Karpas-422 (cell line): ENCODE results near the gene ILDR2. TPM values are rescaled to one million over a fixed set of nuclear protein-coding genes. Genes with fewer than 3 reads are reported as not detected.

Experiments
- DNase-seq: peaks from one replicate; pipeline ENCODE4 v3.0.0-alpha.2; 2015
- H2AFZ ChIP-seq: fragments of 200-600 bp; sonication (generic); 2 replicates; pipeline ENCODE4 v1.6.1; 2014; ENCODE audit warnings: antibody characterized with exemption, low read length, mixed read lengths
- H3K27ac ChIP-seq: fragments of 200-600 bp; sonication (generic); 2 replicates; pipeline ENCODE4 v1.5.1; 2014; ENCODE audit warnings: mild to moderate bottlenecking, low read length, moderate library complexity
- H3K27me3 ChIP-seq: fragments of 200-600 bp; sonication (generic); 2 replicates; pipeline ENCODE4 v1.6.1; 2014; ENCODE audit warnings: low read length, mixed read lengths
- H3K36me3 ChIP-seq: fragments of 200-600 bp; sonication (generic); 2 replicates; pipeline ENCODE4 v1.6.1; 2014; ENCODE audit warnings: low read length, mixed read lengths; ENCODE audit not compliant: insufficient read depth
- H3K4me1 ChIP-seq: fragments of 200-600 bp; sonication (generic); 2 replicates; pipeline ENCODE4 v1.6.1; 2014; ENCODE audit warnings: mild to moderate bottlenecking, low read length, mixed read lengths
- H3K4me2 ChIP-seq: fragments of 200-600 bp; sonication (generic); 2 replicates; pipeline ENCODE4 v1.6.1; 2014; ENCODE audit warnings: low read length, low read depth, mild to moderate bottlenecking; ENCODE audit not compliant: poor library complexity, severe bottlenecking
- H3K4me3 ChIP-seq: fragments of 200-600 bp; sonication (generic); 2 replicates; pipeline ENCODE4 v1.5.1; 2014; ENCODE audit warnings: mild to moderate bottlenecking, antibody characterized with exemption, low read length, mixed read lengths
- H3K79me2 ChIP-seq: fragments of 200-600 bp; sonication (generic); 2 replicates; pipeline ENCODE4 v1.6.1; 2014; ENCODE audit warnings: mild to moderate bottlenecking, low read length, mixed read lengths
- H3K9ac ChIP-seq: fragments of 200-600 bp; sonication (generic); 2 replicates; pipeline ENCODE4 v1.6.0; 2014; ENCODE audit warnings: low read length
- H3K9me2 ChIP-seq: fragments of 200-600 bp; sonication (generic), shearing (Covaris generic); replicated peaks from 2 replicates; pipeline ENCODE4 v1.6.0; 2014; ENCODE audit warnings: mild to moderate bottlenecking, low read length, moderate library complexity; ENCODE audit not compliant: insufficient read depth
- H3K9me3 ChIP-seq: fragments of 300-700, 200-600 bp; sonication (generic); 2 replicates; pipeline ENCODE4 v1.6.1; 2014; ENCODE audit warnings: low read length, mixed read lengths
- H4K20me1 ChIP-seq: fragments of 200-600 bp; sonication (generic); 2 replicates; pipeline ENCODE4 v1.6.1; 2014; ENCODE audit warnings: mild to moderate bottlenecking, antibody characterized with exemption, low read length, low read depth; ENCODE audit not compliant: insufficient read depth
- total RNA-seq: library from RNA; depleted of rRNA; stranded (reverse); fragments of >200 nt; shearing (Covaris generic); gene quantifications from 2 replicates; pipeline ENCODE4 v1.2.3, GENCODE V29; 2014; ENCODE audit warnings: low replicate concordance

ILDR2 gene
- total RNA-seq, 1 experiment from 2014 or later: 30.7 TPM

DNA sequence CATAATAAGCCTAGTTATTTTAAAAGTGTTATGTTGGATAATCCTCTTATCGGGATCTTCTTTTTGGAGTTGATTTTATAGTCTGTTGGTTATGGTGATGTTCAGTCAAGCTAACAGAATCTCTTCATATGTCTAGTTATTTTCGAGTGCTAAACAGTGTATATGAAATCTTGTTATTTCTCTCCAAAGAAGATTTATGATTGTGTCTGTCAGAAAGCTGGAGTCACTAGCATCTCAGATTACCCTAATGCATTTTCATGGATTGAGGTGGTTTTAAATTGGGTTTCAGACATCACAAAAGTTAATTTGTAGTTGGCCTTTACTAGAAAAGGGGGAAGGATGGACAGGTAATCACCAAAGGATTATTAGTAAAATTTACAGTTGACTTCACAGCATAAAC lies 27.0 kb upstream of the ILDR2 start:
- no peaks in the 10 kb centered on the region for H4K20me1 ChIP-seq
- H3K4me2 ChIP-seq: no peak overlapping the region
- no peaks in the 10 kb centered on the region for H3K36me3 ChIP-seq

DNA sequence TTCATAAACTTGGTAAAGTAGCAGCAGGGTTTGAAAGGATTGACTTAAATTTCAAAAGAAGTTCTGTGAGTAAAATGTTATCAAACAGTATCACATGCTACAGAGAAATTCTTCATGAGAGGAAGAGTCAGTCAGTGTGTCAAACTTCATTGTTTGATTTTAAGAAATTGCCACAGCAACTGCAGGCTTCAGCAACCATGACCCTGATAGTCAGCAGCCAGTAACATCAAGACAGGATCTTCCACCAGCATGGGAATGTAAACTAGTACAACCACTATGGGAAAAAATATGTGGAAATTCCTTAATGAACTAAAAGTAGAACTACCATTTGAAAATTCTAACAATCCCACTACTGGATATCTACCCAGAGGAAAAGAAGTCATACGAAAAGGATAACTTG lies 25.2 kb upstream of the ILDR2 start:
- no peak overlapping the region for H3K4me2 ChIP-seq
- DNase-seq: no peak
- no peak overlapping the region for H3K9ac ChIP-seq
- no peaks in the 10 kb centered on the region for H3K9me3 ChIP-seq
- no peaks in the 10 kb centered on the region for H3K9me2 ChIP-seq
- no peaks in the 10 kb centered on the region for H3K79me2 ChIP-seq
- no peaks in the 10 kb centered on the region for H3K27me3 ChIP-seq
- H4K20me1 ChIP-seq: no peaks in the 10 kb centered on the region
- no peaks in the 10 kb centered on the region for H3K36me3 ChIP-seq
- H3K4me3 ChIP-seq: no peak overlapping the region
- no peak overlapping the region for H3K27ac ChIP-seq
- H3K4me1 ChIP-seq: peaks cover 7% of the 10 kb centered on the region
- H2AFZ ChIP-seq: no peak overlapping the region

More for the DNA sequence above, 27.0 kb upstream of the ILDR2 start:
- no peak for DNase-seq
- no peaks in the 10 kb centered on the region for H3K79me2 ChIP-seq
- no peaks in the 10 kb centered on the region for H3K9me3 ChIP-seq
- no peak overlapping the region for H3K9ac ChIP-seq
- H2AFZ ChIP-seq: no peak overlapping the region
- H3K4me1 ChIP-seq: no peaks in the 10 kb centered on the region; the same call in 1 of the 2 replicates
- no peak overlapping the region for H3K4me3 ChIP-seq
- no peaks in the 10 kb centered on the region for H3K9me2 ChIP-seq
- no peaks in the 10 kb centered on the region for H3K27me3 ChIP-seq
- no peak overlapping the region for H3K27ac ChIP-seq

- peaks cover 7% of the 10 kb centered on the region for H3K4me1 ChIP-seq
- no peak overlapping the region for H3K4me3 ChIP-seq
- no peaks in the 10 kb centered on the region for H3K27me3 ChIP-seq
- no peaks in the 10 kb centered on the region for H3K9me2 ChIP-seq
- no peak overlapping the region for H2AFZ ChIP-seq
- no peak for DNase-seq
- H4K20me1 ChIP-seq: no peaks in the 10 kb centered on the region
- no peak overlapping the region for H3K27ac ChIP-seq
- no peaks in the 10 kb centered on the region for H3K79me2 ChIP-seq
- H3K36me3 ChIP-seq: no peaks in the 10 kb centered on the region
- no peak overlapping the region for H3K4me2 ChIP-seq
- H3K9me3 ChIP-seq: no peaks in the 10 kb centered on the region
- no peak overlapping the region for H3K9ac ChIP-seq
Observed at GRCh38 chr1:166999500-167000055, 24.2 kb upstream of the ILDR2 start.

DNA sequence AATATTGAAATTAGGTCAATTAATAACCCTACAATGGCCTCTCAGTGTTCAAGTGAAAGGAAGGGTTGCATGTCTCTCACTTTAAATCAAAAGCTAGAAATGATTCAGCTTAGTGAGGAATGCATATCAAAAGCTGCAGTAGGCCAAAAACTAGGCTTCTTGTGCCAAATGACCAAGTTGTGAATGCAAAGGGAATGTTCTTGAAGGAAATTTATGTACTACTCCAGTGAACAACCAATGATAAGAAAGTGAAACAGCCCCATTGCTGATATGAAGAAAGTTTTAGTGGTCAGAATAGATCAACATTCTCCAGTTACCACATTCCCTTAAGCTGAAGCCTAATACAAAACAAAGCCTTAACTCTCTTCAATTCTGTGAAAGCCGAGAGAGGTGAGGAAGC lies 23.7 kb upstream of the ILDR2 start:
- no peaks in the 10 kb centered on the region for H3K9me3 ChIP-seq
- H3K36me3 ChIP-seq: no peaks in the 10 kb centered on the region
- no peaks in the 10 kb centered on the region for H3K27me3 ChIP-seq
- no peak overlapping the region for H3K27ac ChIP-seq
- no peaks in the 10 kb centered on the region for H4K20me1 ChIP-seq
- DNase-seq: no peak
- H3K9ac ChIP-seq: no peak overlapping the region
- H2AFZ ChIP-seq: no peak overlapping the region
- H3K4me1 ChIP-seq: peaks cover 7% of the 10 kb centered on the region
- no peak overlapping the region for H3K4me3 ChIP-seq
- H3K4me2 ChIP-seq: no peak overlapping the region
- no peaks in the 10 kb centered on the region for H3K79me2 ChIP-seq
- H3K9me2 ChIP-seq: no peaks in the 10 kb centered on the region

DNA sequence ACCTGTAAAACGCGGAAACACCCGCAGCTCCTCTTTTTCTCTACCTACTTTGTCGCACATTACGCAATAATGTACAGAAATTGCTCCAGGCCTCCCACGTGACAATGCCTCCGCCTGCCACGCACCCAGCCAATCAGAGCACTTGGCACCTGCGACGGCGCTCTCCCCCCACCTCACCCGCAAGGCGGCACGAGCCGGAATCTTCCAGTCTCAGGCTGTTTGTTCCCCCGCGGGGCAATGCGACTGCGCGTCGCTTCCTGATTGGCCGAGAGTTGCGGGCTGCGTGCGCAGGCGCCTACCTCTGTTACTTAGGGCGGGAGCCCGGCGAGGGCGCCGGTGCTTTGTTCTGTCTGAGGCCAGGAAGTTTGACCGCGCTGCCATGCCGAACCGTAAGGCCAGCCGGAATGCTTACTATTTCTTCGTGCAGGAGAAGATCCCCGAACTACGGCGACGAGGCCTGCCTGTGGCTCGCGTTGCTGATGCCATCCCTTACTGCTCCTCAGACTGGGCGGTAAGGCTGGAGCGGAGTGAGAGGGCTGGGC lies 13.7 kb upstream of the ILDR2 start, which contains the start of gene MAEL:
Gene MAEL (plus strand): TSS at position 307 of the 542 bp plus-strand sequence. CDS start 73 bp downstream, at position 380.
- H3K4me2 ChIP-seq: no peak within 1 kb of the TSS
- no peak within 1 kb of the TSS for H2AFZ ChIP-seq
- no peaks in the 10 kb centered on the region for H4K20me1 ChIP-seq

GRCh38 chr1:166981589-166981988 lies 6.2 kb upstream of the ILDR2 start:
- Histone ChIP-seq H3K36me3 (no peaks in the 10 kb centered on the region), H3K79me2 (no peaks in the 10 kb centered on the region), H2AFZ (no peak overlapping the region), H3K4me1 (peaks cover 43% of the 10 kb centered on the region), H3K9me2 (no peaks in the 10 kb centered on the region), H4K20me1 (no peaks in the 10 kb centered on the region), H3K27ac (no peak overlapping the region), H3K9me3 (no peaks in the 10 kb centered on the region), H3K27me3 (no peaks in the 10 kb centered on the region), H3K4me3 (no peak overlapping the region), H3K9ac (no peak overlapping the region), H3K4me2 (no peak overlapping the region)
- DNase-seq: no peak

More for the DNA sequence above, 13.7 kb upstream of the ILDR2 start, which contains the start of gene MAEL:
- H3K9me2 ChIP-seq: no peaks in the 10 kb centered on the region
- H3K9me3 ChIP-seq: no peaks in the 10 kb centered on the region
- H3K36me3 ChIP-seq: no peaks in the 10 kb centered on the region
- no peak within 1 kb of the TSS for H3K9ac ChIP-seq
- H3K79me2 ChIP-seq: no peaks in the 10 kb centered on the region
- H3K4me3 ChIP-seq: no peak within 1 kb of the TSS
- no peaks in the 10 kb centered on the region for H3K27me3 ChIP-seq
- no peaks in the 10 kb centered on the region for H3K4me1 ChIP-seq
- no peak for DNase-seq
- no peak within 1 kb of the TSS for H3K27ac ChIP-seq

DNA sequence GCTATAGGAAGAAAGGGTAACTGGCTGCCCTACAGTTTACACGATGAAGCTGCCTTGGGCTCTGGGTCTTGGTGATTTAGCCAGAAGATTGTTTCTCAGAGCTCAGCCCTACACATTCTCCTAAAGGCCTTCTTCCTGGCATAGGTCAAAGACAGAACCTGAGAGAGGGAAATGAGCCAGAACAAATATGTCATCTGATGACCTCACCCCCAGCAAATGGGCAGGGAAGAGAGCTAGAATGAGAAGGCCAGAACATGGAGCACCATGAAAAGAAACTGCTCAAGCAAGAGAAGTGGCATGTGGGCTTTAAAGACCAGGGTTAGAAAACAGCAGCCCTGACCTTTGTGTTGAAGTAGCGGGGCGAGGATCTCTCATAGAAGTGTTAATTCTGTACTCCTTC lies 5.5 kb upstream of the ILDR2 start:
- Histone ChIP-seq H3K27ac (no peak overlapping the region), H3K9me3 (no peaks in the 10 kb centered on the region), H3K79me2 (no peaks in the 10 kb centered on the region), H3K9me2 (no peaks in the 10 kb centered on the region), H3K4me2 (no peak overlapping the region), H3K36me3 (no peaks in the 10 kb centered on the region), H3K4me3 (no peak overlapping the region), H2AFZ (no peak overlapping the region), H4K20me1 (no peaks in the 10 kb centered on the region), H3K9ac (no peak overlapping the region), H3K4me1 (peaks cover 50% of the 10 kb centered on the region), H3K27me3 (no peaks in the 10 kb centered on the region)
- no peak for DNase-seq

DNA sequence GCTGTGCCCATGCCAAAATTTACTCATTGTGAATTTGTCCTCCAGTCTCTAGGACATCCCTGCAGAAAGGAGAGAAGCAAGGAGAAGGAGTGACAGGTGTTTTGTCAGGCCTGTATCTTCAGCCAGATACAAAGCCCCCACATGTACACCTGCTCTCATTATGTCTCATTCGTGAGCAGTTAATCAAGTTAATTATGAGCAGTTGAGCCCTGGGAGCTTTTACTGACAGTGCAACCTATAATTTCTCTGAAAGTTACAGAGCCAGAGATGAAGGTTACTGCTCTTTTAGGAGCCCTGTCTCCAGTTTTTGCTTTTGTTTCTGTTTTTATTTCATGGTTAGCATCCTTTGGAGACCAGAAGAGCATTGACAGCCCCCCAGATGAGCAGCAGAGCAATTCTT lies 5.0 kb upstream of the ILDR2 start:
- H4K20me1 ChIP-seq: no peaks in the 10 kb centered on the region
- H3K27me3 ChIP-seq: no peaks in the 10 kb centered on the region
- H3K9ac ChIP-seq: no peak overlapping the region
- H3K4me3 ChIP-seq: no peak overlapping the region
- no peak overlapping the region for H3K27ac ChIP-seq
- H3K9me2 ChIP-seq: no peaks in the 10 kb centered on the region
- H3K4me2 ChIP-seq: no peak overlapping the region
- H3K9me3 ChIP-seq: no peaks in the 10 kb centered on the region
- no peak for DNase-seq
- no peaks in the 10 kb centered on the region for H3K79me2 ChIP-seq
- H3K4me1 ChIP-seq: peaks cover 54% of the 10 kb centered on the region
- no peak overlapping the region for H2AFZ ChIP-seq
- no peaks in the 10 kb centered on the region for H3K36me3 ChIP-seq
